K562 (cell line): ENCODE results near the gene SCRG1. TPM values are rescaled to one million over a fixed set of nuclear protein-coding genes. Genes with fewer than 3 reads are reported as not detected.

Source experiments
- ARHGAP35 ChIP-seq: fragments of 450-650 bp; IDR thresholded peaks from 2 replicates; pipeline ENCODE4 v1.6.1; 2018; ENCODE audit not compliant: partially characterized antibody
- ETV6 ChIP-seq, 3 experiments: fragments of 150-350 bp in 1 of 3; sonication (generic) in 1 of 3; formaldehyde crosslinking in 1 of 3; IDR thresholded peaks; 2 replicates each; pipeline versions ENCODE4 v1.6.1 to v1.8.0; 2014 to 2022; ENCODE audit warnings: borderline replicate concordance in 2 of 3, low read depth in 2 of 3, antibody characterized with exemption in 1 of 3, low read length in 1 of 3, mild to moderate bottlenecking in 1 of 3, missing genetic modification reagents in 1 of 3
- FOXK1 ChIP-seq: sonication (generic); formaldehyde crosslinking; IDR thresholded peaks from 2 replicates; pipeline ENCODE4 v1.8.0; 2022; ENCODE audit warnings: missing genetic modification reagents, mild to moderate bottlenecking, borderline replicate concordance
- HEY1 ChIP-seq: fragments of 250-450 bp; sonication (Bioruptor Pico); IDR thresholded peaks from 2 replicates; pipeline ENCODE4 v1.5.0; 2020; ENCODE audit warnings: mild to moderate bottlenecking, moderate library complexity, borderline replicate concordance
- ID3 ChIP-seq, 2 experiments: fragments of 250-450 bp in 1 of 2; fragments of 450-650 bp in 1 of 2; sonication (Bioruptor Pico) in 1 of 2; IDR thresholded peaks; 2 replicates each; pipeline versions ENCODE4 v1.6.1 to v1.8.0; 2016 to 2021; ENCODE audit warnings: mild to moderate bottlenecking in 2 of 2, moderate library complexity in 2 of 2, missing compliant biosample characterization in 1 of 2, missing genetic modification characterization in 1 of 2
- MXD1 ChIP-seq: fragments of 250-450 bp; sonication (Bioruptor Pico); IDR thresholded peaks from 2 replicates; pipeline ENCODE4 v1.8.0; 2021; ENCODE audit warnings: borderline replicate concordance, mild to moderate bottlenecking, moderate library complexity; ENCODE audit not compliant: poor library complexity, severe bottlenecking
- NFIX ChIP-seq: fragments of 250-450 bp; sonication (Bioruptor Pico); IDR thresholded peaks from 2 replicates; pipeline ENCODE4 v1.4.0; 2020; ENCODE audit warnings: low read depth, mild to moderate bottlenecking, moderate library complexity
- NRF1 ChIP-seq, 2 experiments: fragments of 450-650 bp; IDR thresholded peaks in 1 of 2; conservative IDR thresholded peaks in 1 of 2; 2 replicates each; pipeline ENCODE4 v1.6.1; 2014; ENCODE audit warnings: mild to moderate bottlenecking in 2 of 2
- PML ChIP-seq: IDR thresholded peaks from 2 replicates; pipeline ENCODE4 v1.6.1; 2012; ENCODE audit warnings: low read length, inconsistent platforms
- REST ChIP-seq, 2 experiments: fragments of 450-650 bp; formaldehyde crosslinking in 1 of 2; IDR thresholded peaks; 2 replicates each; pipeline versions ENCODE4 v1.4.0 to v1.6.1; 2014 to 2020; ENCODE audit warnings: mild to moderate bottlenecking in 2 of 2, borderline replicate concordance in 1 of 2, low read depth in 1 of 2
- SRSF3 ChIP-seq: fragments of 200-400 bp; formaldehyde crosslinking; IDR thresholded peaks from 2 replicates; pipeline ENCODE4 v1.6.1; 2016; ENCODE audit warnings: mild to moderate bottlenecking, low read length, moderate library complexity; ENCODE audit not compliant: insufficient read depth
- SUPT5H ChIP-seq: fragments of 450-650 bp; IDR thresholded peaks from 2 replicates; pipeline ENCODE4 v1.6.1; 2016
- ZBTB26 ChIP-seq: fragments of 450-650 bp; formaldehyde crosslinking; IDR thresholded peaks from 2 replicates; pipeline ENCODE4 v1.4.0; 2022; ENCODE audit warnings: missing genetic modification characterization
- ZNF232 ChIP-seq: sonication (generic); formaldehyde crosslinking; IDR thresholded peaks from 2 replicates; pipeline ENCODE4 v1.8.0; 2022; ENCODE audit warnings: mild to moderate bottlenecking, missing genetic modification reagents
- ZNF778 ChIP-seq: fragments of 450-650 bp; formaldehyde crosslinking; IDR thresholded peaks from 2 replicates; pipeline ENCODE4 v1.4.0; 2020; ENCODE audit warnings: mild to moderate bottlenecking, moderate library complexity
- polyA plus RNA-seq, 8 experiments: library from polyadenylated mRNA; depleted of rRNA in 4 of 8; stranded (reverse) in 5 of 8; unstranded in 3 of 8; fragments of >200 nt; fragmentation: Nextera tagmentation in 2 of 8; fragmentation: Illumina TruSeq in 1 of 8; extraction: Ambion mirVana in 2 of 8; extraction: Trizol in 1 of 8; gene quantifications; 2 replicates each; pipeline versions ENCODE4 v1.2.1 to v1.2.3, GENCODE V29; 2011 to 2014; ENCODE audit warnings: inconsistent platforms in 1 of 8, missing spikeins in 1 of 8
- total RNA-seq, 7 experiments: library from RNA; depleted of rRNA in 6 of 7; stranded (reverse); fragments of >200 nt in 6 of 7; fragmentation: Illumina TruSeq in 2 of 7; extraction: Trizol in 2 of 7; gene quantifications; 2 replicates each; pipeline versions ENCODE4 v1.2.1 to v1.2.3, GENCODE V29; 2011 to 2021; ENCODE audit warnings: low replicate concordance in 1 of 7

Gene SCRG1
- total and polyA plus RNA-seq, 9 of the 15 experiments (the other 6 are each of a cell fraction or from before 2014, with no cell fraction given) = 0.01 TPM; not detected in 7

GRCh38 chr4:173334891-173335752 is 63.8 kb downstream of the SCRG1 start (continued):
- TF ChIP-seq MXD1 (CRISPR knock-in tag) (no peak), NRF1 (conservative IDR thresholded peaks at IDR 0.05 in 1 of 2, IDR thresholded peaks at IDR 0.05 in 1 of 2) (peak; percentile 59 to 73; a peak in 3 of 4 replicates), ETV6 (IDR thresholded peaks at IDR 0.05; ENCODE audit: borderline replicate concordance in 1 of 2, low read depth in 2 of 2, low read length in 1 of 2) (no peak), ETV6 (CRISPR knock-in tag; IDR thresholded peaks at IDR 0.05; ENCODE audit: borderline replicate concordance) (no peak), ZBTB26 (0 out of 2 replicates have a peak, but pooled peaks have one; percentile 33), ID3 (CRISPR knock-in tag; IDR thresholded peaks at IDR 0.05) (no peak), ID3 (tag; IDR thresholded peaks at IDR 0.05) (peak; percentile 66; the same call in 1 of the 2 replicates), REST (IDR thresholded peaks at IDR 0.05; ENCODE audit: borderline replicate concordance) (no peak), REST (CRISPR knock-in tag; IDR thresholded peaks at IDR 0.05; ENCODE audit: low read depth) (no peak), SUPT5H (peak; percentile 87), NFIX (CRISPR knock-in tag) (no peak), ZNF232 (CRISPR knock-in tag) (no peak), ZNF778 (CRISPR knock-in tag) (no peak), FOXK1 (peak; percentile 86), ARHGAP35 (no peak), PML (peak; percentile 76), SRSF3 (0 out of 2 replicates have a peak, but pooled peaks have one; percentile 35), HEY1 (CRISPR knock-in tag) (no peak)
